C4-2B (cell line): Measurements from ENCODE around the gene TBC1D22A.

Source experiments
- ZFX ChIP-seq: fragments of 450-650 bp; IDR thresholded peaks from 2 replicates; pipeline ENCODE4 v1.6.1; 2017
- TF ChIP-seq, protein P1 (sequence below): fragments of 450-650 bp; conservative IDR thresholded peaks from 2 replicates; pipeline ENCODE4 v1.5.1; 2017; ENCODE audit warnings: mild to moderate bottlenecking

DNA sequence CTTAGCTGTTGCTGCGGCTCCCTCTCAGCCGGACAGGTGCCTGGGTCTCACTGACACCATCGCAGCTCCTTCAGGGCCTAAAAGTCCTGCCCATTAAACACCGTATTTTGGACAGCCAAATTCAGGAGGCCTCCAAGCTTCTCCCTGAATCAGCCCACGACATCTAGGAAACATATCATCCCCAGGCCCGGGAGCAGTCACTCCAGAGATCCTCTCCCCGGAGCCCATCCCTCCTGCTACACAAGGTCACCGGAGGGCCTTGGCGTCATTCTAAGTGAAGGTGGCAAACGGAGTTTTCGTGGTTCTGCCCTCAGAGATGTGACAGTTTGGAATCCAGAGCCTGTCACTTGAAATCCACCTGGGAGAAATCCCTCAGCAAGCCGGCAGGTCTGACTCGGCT lies 232.5 kb downstream of the TBC1D22A start:
- TF ChIP-seq, protein P1, sequence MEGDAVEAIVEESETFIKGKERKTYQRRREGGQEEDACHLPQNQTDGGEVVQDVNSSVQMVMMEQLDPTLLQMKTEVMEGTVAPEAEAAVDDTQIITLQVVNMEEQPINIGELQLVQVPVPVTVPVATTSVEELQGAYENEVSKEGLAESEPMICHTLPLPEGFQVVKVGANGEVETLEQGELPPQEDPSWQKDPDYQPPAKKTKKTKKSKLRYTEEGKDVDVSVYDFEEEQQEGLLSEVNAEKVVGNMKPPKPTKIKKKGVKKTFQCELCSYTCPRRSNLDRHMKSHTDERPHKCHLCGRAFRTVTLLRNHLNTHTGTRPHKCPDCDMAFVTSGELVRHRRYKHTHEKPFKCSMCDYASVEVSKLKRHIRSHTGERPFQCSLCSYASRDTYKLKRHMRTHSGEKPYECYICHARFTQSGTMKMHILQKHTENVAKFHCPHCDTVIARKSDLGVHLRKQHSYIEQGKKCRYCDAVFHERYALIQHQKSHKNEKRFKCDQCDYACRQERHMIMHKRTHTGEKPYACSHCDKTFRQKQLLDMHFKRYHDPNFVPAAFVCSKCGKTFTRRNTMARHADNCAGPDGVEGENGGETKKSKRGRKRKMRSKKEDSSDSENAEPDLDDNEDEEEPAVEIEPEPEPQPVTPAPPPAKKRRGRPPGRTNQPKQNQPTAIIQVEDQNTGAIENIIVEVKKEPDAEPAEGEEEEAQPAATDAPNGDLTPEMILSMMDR: no peak
- no peak for TF ChIP-seq ZFX
